Fibroblast of lung (primary cell): ENCODE results near the gene P2RX6. TPM values are rescaled to one million over a fixed set of nuclear protein-coding genes. Genes with fewer than 3 reads are reported as not detected.
"Not testable (repeated sequence)": the region's sequence is repeated elsewhere in the genome, so short reads cannot be mapped to it uniquely, and the experiment has no call there.

ENCODE experiments used
- DNase-seq, 2 donors: peaks; one replicate each; pipeline versions ENCODE4 v3.0.0 to v3.0.0-alpha.2; 2010; ENCODE audit warnings: low read depth in 2 of 2
- H2AFZ ChIP-seq: 2 replicates; pipeline ENCODE4 v1.5.1; 2012; ENCODE audit warnings: low read length, control low read depth, inconsistent platforms
- H3K27ac ChIP-seq: 2 replicates; pipeline ENCODE4 v1.5.1; 2011; ENCODE audit warnings: low read length, control low read depth; ENCODE audit not compliant: insufficient read depth
- H3K27me3 ChIP-seq: 2 replicates; pipeline ENCODE4 v1.5.1; 2011; ENCODE audit warnings: mild to moderate bottlenecking, low read length; ENCODE audit not compliant: control insufficient read depth, insufficient read depth
- H3K36me3 ChIP-seq: 2 replicates; pipeline ENCODE4 v1.5.1; 2011; ENCODE audit warnings: low read length; ENCODE audit not compliant: control insufficient read depth, insufficient read depth
- H3K4me1 ChIP-seq: 2 replicates; pipeline ENCODE4 v1.5.1; 2011; ENCODE audit warnings: low read length; ENCODE audit not compliant: control insufficient read depth, insufficient read depth; ENCODE audit errors: extremely low read depth
- H3K4me2 ChIP-seq: 2 replicates; pipeline ENCODE4 v1.5.1; 2011; ENCODE audit warnings: low read length, control low read depth; ENCODE audit not compliant: insufficient read depth; ENCODE audit errors: extremely low read depth
- H3K4me3 ChIP-seq, 4 experiments: fragments of 200-600 bp in 1 of 4; sonication (generic) in 1 of 4; replicated peaks in 1 of 4; 2 replicates each; pipeline ENCODE4 v1.5.1; 2011 to 2016; ENCODE audit warnings: low read length in 4 of 4, low read depth in 3 of 4, mild to moderate bottlenecking in 3 of 4, control low read depth in 2 of 4, inconsistent platforms in 1 of 4, mixed read lengths in 1 of 4; ENCODE audit not compliant: insufficient read depth in 1 of 4; ENCODE audit errors: control extremely low read depth in 1 of 4
- H3K79me2 ChIP-seq: 2 replicates; pipeline ENCODE4 v1.5.1; 2012; ENCODE audit warnings: mild to moderate bottlenecking, low read length, inconsistent platforms; ENCODE audit not compliant: control insufficient read depth, insufficient read depth
- H3K9ac ChIP-seq: 2 replicates; pipeline ENCODE4 v1.5.1; 2011; ENCODE audit warnings: mild to moderate bottlenecking, low read length, control low read depth; ENCODE audit not compliant: insufficient read depth
- H3K9me3 ChIP-seq: 2 replicates; pipeline ENCODE4 v1.5.1; 2012; ENCODE audit warnings: low read depth, low read length; ENCODE audit not compliant: control insufficient read depth, insufficient read depth
- H4K20me1 ChIP-seq: 2 replicates; pipeline ENCODE4 v1.5.1; 2011; ENCODE audit warnings: low read length; ENCODE audit not compliant: control insufficient read depth, insufficient read depth; ENCODE audit errors: extremely low read depth
- CTCF ChIP-seq, 2 donors: IDR thresholded peaks in 1 of 2; conservative IDR thresholded peaks in 1 of 2; 1 replicate in 1 of 2; 2 replicates in 1 of 2; pipeline ENCODE4 v1.5.1; 2011 to 2012; ENCODE audit warnings: low read length in 2 of 2, control low read depth in 1 of 2, inconsistent platforms in 1 of 2, low read depth in 1 of 2, mild to moderate bottlenecking in 1 of 2
- EZH2 ChIP-seq: IDR thresholded peaks from 2 replicates; pipeline ENCODE4 v1.5.1; 2012; ENCODE audit warnings: low read length, control low read depth, mild to moderate bottlenecking; ENCODE audit errors: missing control alignments
- polyA plus RNA-seq, 2 donors: library from polyadenylated mRNA; depleted of rRNA in 1 of 2; stranded (reverse) in 1 of 2; unstranded in 1 of 2; fragments of >200 nt; gene quantifications; 2 replicates each; pipeline ENCODE4 v1.2.1, GENCODE V29; 2011 to 2012; ENCODE audit warnings: missing spikeins in 1 of 2
- total RNA-seq: library from RNA; depleted of rRNA; stranded (reverse); fragments of >200 nt; gene quantifications from 2 replicates; pipeline ENCODE4 v1.2.1, GENCODE V29; 2014

The P2RX6 gene
- total and polyA plus RNA-seq, 2 donors (not counting 1 experiment from before 2014, with no cell fraction given): 3.6 to 17.8 TPM

- Histone ChIP-seq H3K79me2 (no peaks in the 10 kb centered on the region), H3K9me3 (no peaks in the 10 kb centered on the region), H4K20me1 (no peaks in the 10 kb centered on the region), H3K36me3 (no peaks in the 10 kb centered on the region), H3K4me1 (no peaks in the 10 kb centered on the region), H3K4me2 (no peak overlapping the region), H3K27me3 (no peaks in the 10 kb centered on the region), H3K27ac (no peak overlapping the region), H3K9ac (no peak overlapping the region), H2AFZ (no peak overlapping the region), H3K4me3 (no peak overlapping the region)
- no peak for TF ChIP-seq CTCF (conservative IDR thresholded peaks at IDR 0.05 in 1 of 2, IDR thresholded peaks at IDR 0.05 in 1 of 2; ENCODE audit: low read depth in 1 of 2, low read length in 2 of 2)
- DNase-seq: no peak
Observed at GRCh38 chr22:20970939-20971657, 43.9 kb upstream of the P2RX6 start.

GRCh38 chr22:20972014-20972694 lies 42.8 kb upstream of the P2RX6 start:
- not testable (repeated sequence) for H2AFZ ChIP-seq, H3K27me3 ChIP-seq, H3K36me3 ChIP-seq, H3K4me3 ChIP-seq, H3K4me1 ChIP-seq, H3K79me2 ChIP-seq, H4K20me1 ChIP-seq, H3K9me3 ChIP-seq, DNase-seq, H3K9ac ChIP-seq, H3K27ac ChIP-seq, H3K4me2 ChIP-seq

GRCh38 chr22:20972933-20973577 lies 41.9 kb upstream of the P2RX6 start:
- no peaks in the 10 kb centered on the region for H3K4me1 ChIP-seq
- no peak overlapping the region for H3K9ac ChIP-seq
- no peak overlapping the region for H3K27ac ChIP-seq
- DNase-seq: no peak
- no peak for TF ChIP-seq EZH2
- no peak for TF ChIP-seq CTCF (conservative IDR thresholded peaks at IDR 0.05 in 1 of 2, IDR thresholded peaks at IDR 0.05 in 1 of 2; ENCODE audit: low read depth in 1 of 2, low read length in 2 of 2)
- H2AFZ ChIP-seq: no peak overlapping the region
- H3K79me2 ChIP-seq: no peaks in the 10 kb centered on the region
- no peak overlapping the region for H3K4me2 ChIP-seq
- no peaks in the 10 kb centered on the region for H3K36me3 ChIP-seq
- H3K9me3 ChIP-seq: no peaks in the 10 kb centered on the region
- no peaks in the 10 kb centered on the region for H3K27me3 ChIP-seq
- no peak overlapping the region for H3K4me3 ChIP-seq
- no peaks in the 10 kb centered on the region for H4K20me1 ChIP-seq
